ENCODE data around the gene NUP85.
A peak's percentile ranks its signal among the peaks of the same experiment; 100 is the strongest.
"Not testable (repeated sequence)": the region's sequence is repeated elsewhere in the genome, so short reads cannot be mapped to it uniquely, and the experiment has no call there.

The NUP85 gene

GRCh38 chr17:75205793-75206163, 299 bp downstream of the NUP85 start:
- DNase-seq = no peak

GRCh38 chr17:75207050-75207407, 1.6 kb downstream of the NUP85 start:
- DNase-seq = not testable (repeated sequence)

GRCh38 chr17:75207760-75208159, 2.3 kb downstream of the NUP85 start:
- DNase-seq = no peak

- DNase-seq = no peak
Observed at GRCh38 chr17:75208161-75208560, 2.7 kb downstream of the NUP85 start.

GRCh38 chr17:75209061-75209460, 3.6 kb downstream of the NUP85 start:
- no peak for DNase-seq

GRCh38 chr17:75218131-75218530, 12.7 kb downstream of the NUP85 start:
- DNase-seq = no peak

- DNase-seq = no peak
Observed at GRCh38 chr17:75219815-75220214, 14.3 kb downstream of the NUP85 start.

- no peak for DNase-seq
Observed at GRCh38 chr17:75225016-75225415, 19.5 kb downstream of the NUP85 start.

GRCh38 chr17:75227729-75228128, 22.2 kb downstream of the NUP85 start:
- DNase-seq = no peak

GRCh38 chr17:75228305-75228704, 22.8 kb downstream of the NUP85 start:
- DNase-seq = no peak

- DNase-seq = no peak
Observed at GRCh38 chr17:75228847-75229246, 23.4 kb downstream of the NUP85 start.

GRCh38 chr17:75231071-75231470, 25.6 kb downstream of the NUP85 start:
- DNase-seq = no peak

GRCh38 chr17:75231741-75232464, 26.4 kb downstream of the NUP85 start:
- DNase-seq = no peak

GRCh38 chr17:75232786-75233185, 27.3 kb downstream of the NUP85 start:
- DNase-seq = no peak

GRCh38 chr17:75237100-75238014, 31.9 kb downstream of the NUP85 start:
- DNase-seq = no peak

- DNase-seq = no peak
Observed at GRCh38 chr17:75238020-75238580, 32.6 kb downstream of the NUP85 start.

- DNase-seq = peak; percentile 73
Observed at GRCh38 chr17:75238684-75239191, 33.3 kb downstream of the NUP85 start.

GRCh38 chr17:75239214-75239613, 33.7 kb downstream of the NUP85 start:
- no peak for DNase-seq

- no peak for DNase-seq
Observed at GRCh38 chr17:75239778-75240393, 34.4 kb downstream of the NUP85 start.

GRCh38 chr17:75240394-75241142, 35.1 kb downstream of the NUP85 start:
- peak; percentile 68 for DNase-seq

GRCh38 chr17:75241143-75241430, 35.6 kb downstream of the NUP85 start:
- DNase-seq = no peak

GRCh38 chr17:75241502-75241901, 36.0 kb downstream of the NUP85 start:
- no peak for DNase-seq

GRCh38 chr17:75241996-75242460, 36.5 kb downstream of the NUP85 start:
- peak; percentile 31 for DNase-seq

Data from activated CD4-positive, alpha-beta T cell treated with anti-CD3 and anti-CD28 coated beads for 48 hours (primary cell).